ENCODE results near the gene UBC. TPM values are rescaled to one million over a fixed set of nuclear protein-coding genes. Genes with fewer than 3 reads are reported as not detected.
"Not testable (repeated sequence)": the region's sequence is repeated elsewhere in the genome, so short reads cannot be mapped to it uniquely, and the experiment has no call there.

The UBC gene
- total RNA-seq, 1 donor from 2014 or later = 778 TPM

DNA sequence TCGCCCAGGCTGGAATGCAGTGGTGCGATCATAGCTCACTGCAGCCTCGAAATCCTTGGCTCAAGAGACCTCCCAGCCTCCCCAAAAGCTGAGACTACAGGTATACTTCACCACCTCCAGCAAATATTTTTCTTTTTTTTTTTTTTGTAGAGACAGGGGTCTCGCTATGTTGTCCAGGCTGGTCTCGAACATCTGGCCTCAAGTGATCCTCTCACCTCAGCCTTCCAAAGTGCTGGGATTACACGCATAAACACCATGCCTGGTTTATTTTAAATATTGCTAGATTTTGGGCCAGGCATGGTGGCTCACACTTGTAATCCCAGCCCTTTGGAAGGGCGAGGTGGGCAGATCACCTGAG, 26.7 kb upstream of the UBC start:
- Mint-ChIP-seq H3K36me3 (ENCODE audit: low read depth) (peaks cover 17% of the 10 kb centered on the region), H3K4me1 (peaks cover 15% of the 10 kb centered on the region), H3K9me3 (no peaks in the 10 kb centered on the region), H3K27me3 (no peaks in the 10 kb centered on the region), H3K27ac (no peak overlapping the region), H3K4me3 (no peak overlapping the region)
- DNase-seq = no peak
- intact Hi-C loops (cut with micrococcal nuclease) = no loop called here

DNA sequence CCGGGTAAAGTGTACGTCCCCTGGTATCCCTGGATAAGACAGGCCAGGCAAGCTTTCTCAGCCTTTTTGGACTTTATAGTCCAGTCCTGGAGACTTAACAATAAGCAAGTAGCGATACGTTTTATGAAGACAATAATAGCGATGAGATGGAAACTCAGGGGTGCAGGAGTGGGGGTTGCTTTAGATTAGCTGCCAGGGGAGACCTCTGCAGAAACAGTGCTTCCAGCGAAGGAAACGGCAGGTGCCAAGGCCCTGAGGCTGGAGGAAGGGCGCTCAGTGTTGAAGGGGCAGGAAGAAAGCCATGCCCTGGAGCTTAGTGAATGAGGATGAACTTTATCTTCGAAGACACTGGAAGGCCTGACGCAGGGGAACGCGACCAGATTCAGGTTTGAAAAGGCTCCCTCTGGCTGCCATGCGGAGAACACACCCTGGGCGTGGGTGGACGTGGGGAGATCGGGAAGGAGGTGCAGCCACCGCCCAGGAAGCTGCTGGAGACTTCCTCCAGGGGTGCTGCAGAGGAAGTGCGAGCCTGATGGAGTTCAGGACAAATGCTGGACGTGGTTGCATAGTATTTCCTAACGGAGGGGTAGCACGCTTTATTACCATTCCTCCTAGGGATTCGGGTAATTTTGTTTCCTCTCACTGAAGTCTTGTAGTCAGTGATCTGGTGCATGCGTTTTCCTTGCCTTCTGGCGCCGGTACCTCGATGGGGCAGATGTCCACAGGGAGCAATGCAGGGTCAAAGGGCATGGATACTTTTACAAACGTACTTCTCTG, 26.1 kb upstream of the UBC start:
- intact Hi-C loops (cut with micrococcal nuclease) = loop anchor here (1.0 kb wide), 2 partner anchors 34 to 52 kb away; no protein-coding TSS in a partner anchor
- no peak overlapping the region for H3K27ac Mint-ChIP-seq
- H3K36me3 Mint-ChIP-seq (ENCODE audit: low read depth) = peaks cover 16% of the 10 kb centered on the region
- no peaks in the 10 kb centered on the region for H3K9me3 Mint-ChIP-seq
- DNase-seq = peak; percentile 95
- no peak overlapping the region for H3K4me3 Mint-ChIP-seq
- H3K27me3 Mint-ChIP-seq = no peaks in the 10 kb centered on the region
- H3K4me1 Mint-ChIP-seq = peaks cover 17% of the 10 kb centered on the region

DNA sequence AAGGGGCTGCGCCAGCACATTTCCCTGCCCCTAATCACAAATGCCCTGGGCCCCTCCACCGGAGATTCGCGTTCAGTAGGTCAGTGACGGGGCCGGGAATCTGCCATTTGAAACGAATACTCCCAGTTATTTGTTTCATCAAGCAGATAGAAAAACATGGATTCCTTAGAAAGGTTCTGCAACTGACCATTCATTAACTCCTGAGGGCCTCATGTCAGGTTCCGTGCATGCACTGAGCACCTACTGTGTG, 25.6 kb upstream of the UBC start:
- Mint-ChIP-seq H3K36me3 (ENCODE audit: low read depth) (peaks cover 14% of the 10 kb centered on the region), H3K4me3 (no peak overlapping the region), H3K27me3 (no peaks in the 10 kb centered on the region), H3K27ac (no peak overlapping the region), H3K4me1 (peaks cover 17% of the 10 kb centered on the region), H3K9me3 (no peaks in the 10 kb centered on the region)
- intact Hi-C loops (cut with micrococcal nuclease) = loop anchor here (1.0 kb wide), 2 partner anchors 34 to 52 kb away; no protein-coding TSS in a partner anchor
- DNase-seq = no peak

DNA sequence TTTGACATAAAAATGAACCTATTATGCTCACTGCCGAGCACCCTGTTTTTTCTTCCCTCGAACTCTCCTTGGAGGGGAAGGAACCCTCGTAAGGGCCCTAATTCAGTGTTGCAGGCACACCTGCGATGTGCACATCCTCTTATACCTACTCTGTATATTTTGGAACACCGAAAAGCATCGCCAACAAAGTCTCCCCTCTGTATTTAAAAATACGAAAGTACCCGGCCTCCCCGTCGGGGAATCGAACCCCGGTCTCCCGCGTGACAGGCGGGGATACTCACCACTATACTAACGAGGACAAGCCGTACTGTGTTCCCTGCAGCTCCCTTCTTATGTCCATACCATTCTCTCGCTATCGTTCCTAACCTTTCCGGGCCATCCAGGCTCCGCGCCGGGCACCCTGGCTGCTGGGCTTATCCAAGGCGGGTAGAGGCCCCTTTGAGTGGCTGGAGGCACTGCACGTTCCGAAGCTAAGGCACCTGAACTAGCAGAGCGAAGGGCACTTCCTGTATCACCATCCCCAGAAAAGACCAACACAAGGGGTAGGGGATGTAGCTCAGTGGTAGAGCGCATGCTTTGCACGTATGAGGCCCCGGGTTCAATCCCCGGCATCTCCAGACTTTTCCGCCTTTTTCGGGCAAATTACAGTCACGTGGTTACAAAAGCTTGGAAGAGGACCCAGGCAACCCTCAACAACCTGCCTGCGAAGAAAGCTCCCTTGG, 25.1 kb upstream of the UBC start:
- intact Hi-C loops (cut with micrococcal nuclease) = loop anchor here (1.0 to 2.0 kb wide), 5 partner anchors 12 to 53 kb away; partner anchors contain the start of gene UBC
- Mint-ChIP-seq H3K27ac (no peak overlapping the region), H3K9me3 (no peaks in the 10 kb centered on the region), H3K4me1 (peaks cover 17% of the 10 kb centered on the region), H3K27me3 (no peaks in the 10 kb centered on the region), H3K4me3 (no peak overlapping the region), H3K36me3 (ENCODE audit: low read depth) (peaks cover 11% of the 10 kb centered on the region)
- peak; percentile 97 for DNase-seq

DNA sequence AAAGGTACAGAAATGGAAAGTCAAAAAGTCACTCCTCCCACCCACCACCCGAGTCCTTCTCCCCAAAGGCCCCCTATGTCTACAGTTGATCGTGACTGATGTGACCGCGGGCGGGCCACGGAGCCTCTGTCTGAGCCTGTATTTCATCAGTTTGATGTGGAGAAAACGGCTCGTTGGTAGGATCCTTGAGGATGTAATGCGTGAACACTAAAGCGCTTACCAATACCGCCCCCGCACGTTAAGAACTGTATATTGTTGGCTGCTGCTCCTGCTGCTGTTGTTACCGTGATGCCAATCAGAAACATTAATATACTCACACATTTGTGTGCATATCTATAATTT, 24.6 kb upstream of the UBC start:
- H3K9me3 Mint-ChIP-seq = no peaks in the 10 kb centered on the region
- no peaks in the 10 kb centered on the region for H3K27me3 Mint-ChIP-seq
- peaks cover 11% of the 10 kb centered on the region for H3K36me3 Mint-ChIP-seq (ENCODE audit: low read depth)
- intact Hi-C loops (cut with micrococcal nuclease) = loop anchor here (1.0 to 2.0 kb wide), 3 partner anchors 12 to 25 kb away; partner anchors contain the start of gene UBC
- peak; percentile 88 for DNase-seq
- H3K27ac Mint-ChIP-seq = no peak overlapping the region
- no peak overlapping the region for H3K4me3 Mint-ChIP-seq
- peaks cover 17% of the 10 kb centered on the region for H3K4me1 Mint-ChIP-seq

DNA sequence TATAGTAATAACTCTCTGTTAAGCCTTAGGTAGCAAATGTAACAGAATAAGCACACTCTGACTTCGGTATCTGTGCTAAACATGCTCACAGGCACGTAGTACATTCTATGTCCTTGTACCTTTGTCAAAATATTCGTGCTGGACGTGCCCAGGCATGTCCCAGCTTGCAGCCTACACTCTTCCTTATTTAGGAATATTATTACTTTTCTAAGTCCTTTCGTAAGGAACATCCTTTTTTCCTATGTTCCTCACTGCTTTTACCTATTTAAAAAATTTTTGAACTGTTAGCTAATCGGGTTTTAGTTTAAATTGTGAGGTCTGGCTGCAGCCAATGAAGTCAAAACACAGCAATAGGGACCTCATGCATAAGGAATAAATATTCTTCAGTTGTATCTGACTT, 24.1 kb upstream of the UBC start:
- intact Hi-C loops (cut with micrococcal nuclease) = loop anchor here (2.0 kb wide), 1 partner anchor 18 kb away; no protein-coding TSS in a partner anchor
- peak; percentile 69 for DNase-seq
- Mint-ChIP-seq H3K27ac (no peak overlapping the region), H3K4me3 (no peak overlapping the region), H3K9me3 (no peaks in the 10 kb centered on the region), H3K4me1 (peaks cover 17% of the 10 kb centered on the region), H3K27me3 (no peaks in the 10 kb centered on the region), H3K36me3 (ENCODE audit: low read depth) (peaks cover 11% of the 10 kb centered on the region)

DNA sequence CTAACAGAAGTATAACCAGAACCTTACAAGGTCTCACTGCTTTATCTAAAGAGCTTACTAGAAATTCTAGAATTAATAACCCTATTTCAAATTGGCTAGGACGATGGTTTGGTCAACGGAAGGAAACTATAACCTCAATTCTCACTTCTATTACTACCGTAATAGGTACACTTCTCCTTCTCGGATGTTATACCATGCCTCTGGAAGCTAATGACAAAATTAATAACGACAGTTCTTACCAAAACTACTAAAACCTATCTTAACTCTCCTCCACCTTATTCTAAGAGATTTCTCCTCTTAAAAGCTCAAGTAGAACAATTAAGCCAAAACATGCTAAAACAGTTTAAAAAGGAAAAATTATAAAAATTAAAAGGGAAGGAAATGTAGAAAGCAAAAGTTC, 23.7 kb upstream of the UBC start:
- DNase-seq = no peak
- intact Hi-C loops (cut with micrococcal nuclease) = loop anchor here (2.0 kb wide), 1 partner anchor 17 kb away; no protein-coding TSS in a partner anchor
- Mint-ChIP-seq H3K4me3 (no peak overlapping the region), H3K36me3 (ENCODE audit: low read depth) (peaks cover 9% of the 10 kb centered on the region), H3K27me3 (no peaks in the 10 kb centered on the region), H3K9me3 (no peaks in the 10 kb centered on the region), H3K27ac (peak overlapping the region; percentile 87), H3K4me1 (peaks cover 17% of the 10 kb centered on the region)

DNA sequence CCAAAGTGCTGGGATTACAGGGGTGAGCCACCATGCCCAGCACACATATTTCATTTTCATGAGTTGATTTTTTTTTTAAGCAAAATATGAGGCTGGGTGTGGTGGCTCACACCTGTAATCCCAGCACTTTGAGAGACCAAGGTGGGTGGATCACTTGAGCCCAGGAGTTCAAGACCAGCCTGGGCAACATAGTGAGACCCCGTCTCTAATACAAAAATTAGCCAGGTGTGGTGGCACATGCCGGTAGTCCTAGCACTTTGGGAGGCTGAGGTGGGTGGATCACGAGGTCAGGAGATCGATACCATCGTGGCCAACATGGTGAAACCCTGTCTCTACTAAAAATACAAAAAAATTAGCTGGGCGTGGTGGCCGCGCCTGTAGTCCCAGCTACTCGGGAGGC, 17.1 kb upstream of the UBC start:
- H3K36me3 Mint-ChIP-seq (ENCODE audit: low read depth) = peaks cover 11% of the 10 kb centered on the region
- H3K27ac Mint-ChIP-seq; intact Hi-C loops (cut with micrococcal nuclease); H3K4me3 Mint-ChIP-seq; H3K9me3 Mint-ChIP-seq; DNase-seq; H3K27me3 Mint-ChIP-seq: not testable (repeated sequence)
- H3K4me1 Mint-ChIP-seq = peaks cover 27% of the 10 kb centered on the region

DNA sequence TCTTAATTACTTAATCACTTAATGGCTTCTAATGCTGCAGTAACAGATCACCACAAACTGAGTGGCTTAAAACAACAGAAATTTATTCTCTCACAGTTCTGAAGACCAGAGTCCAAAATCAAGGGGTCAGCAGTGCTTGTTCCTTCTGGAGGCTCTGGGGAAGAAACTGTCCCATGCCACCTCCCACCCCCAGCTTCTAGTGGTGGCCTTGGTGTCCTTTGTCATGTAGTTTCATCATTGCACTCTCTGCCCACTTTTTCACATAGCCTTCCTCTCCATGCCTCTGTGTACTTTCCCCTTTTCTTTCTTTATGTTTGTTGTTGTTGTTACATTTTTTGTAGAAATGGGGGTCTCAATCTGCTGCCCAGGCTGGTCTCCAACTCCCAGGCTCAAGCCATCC, 16.1 kb upstream of the UBC start:
- peaks cover 27% of the 10 kb centered on the region for H3K4me1 Mint-ChIP-seq
- peaks cover 8% of the 10 kb centered on the region for H3K36me3 Mint-ChIP-seq (ENCODE audit: low read depth)
- peaks cover 2% of the 10 kb centered on the region for H3K27me3 Mint-ChIP-seq
- H3K4me3 Mint-ChIP-seq = peak overlapping the region; percentile 19
- no peak overlapping the region for H3K27ac Mint-ChIP-seq
- intact Hi-C loops (cut with micrococcal nuclease) = no loop called here
- H3K9me3 Mint-ChIP-seq = no peaks in the 10 kb centered on the region
- DNase-seq = no peak

DNA sequence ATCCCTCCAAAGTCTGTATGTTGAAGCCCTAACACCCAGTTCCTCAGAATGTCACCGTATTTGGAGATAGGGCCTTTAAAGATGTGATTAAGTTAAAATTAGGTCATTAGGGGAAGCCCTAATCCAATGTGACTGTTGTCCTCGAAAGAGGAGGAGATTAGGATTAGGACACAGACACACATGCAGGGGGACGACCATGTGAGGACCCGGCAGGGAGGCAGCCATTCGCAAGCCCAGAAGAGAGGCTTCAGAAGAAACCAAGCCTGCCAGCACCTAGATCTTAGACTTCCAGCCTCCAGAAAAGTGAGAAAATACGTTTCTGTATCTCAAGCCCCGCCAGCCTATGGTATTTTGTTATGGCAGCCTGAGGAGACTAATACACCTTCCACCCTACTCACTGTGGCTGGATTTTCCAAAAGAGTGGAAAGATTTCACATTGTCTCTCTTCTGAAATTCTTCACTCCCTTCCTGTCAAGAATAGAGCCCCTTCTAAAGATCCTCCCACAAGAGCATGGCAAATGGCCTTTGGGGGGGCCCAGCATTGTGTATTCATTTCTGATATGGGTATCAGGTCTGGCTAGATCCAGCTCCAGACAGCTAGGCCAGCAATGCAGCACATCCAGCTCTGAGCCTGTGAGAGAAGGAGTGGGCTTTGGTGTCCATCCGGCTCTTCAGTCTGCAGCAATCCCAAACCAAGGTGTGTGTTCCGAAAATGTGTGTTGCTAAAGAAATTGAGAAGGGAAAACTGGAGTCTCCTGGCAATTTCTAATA, 15.4 kb upstream of the UBC start:
- Mint-ChIP-seq H3K36me3 (ENCODE audit: low read depth) (peaks cover 8% of the 10 kb centered on the region), H3K27ac (peak overlapping the region; percentile 97), H3K4me1 (peaks cover 27% of the 10 kb centered on the region), H3K27me3 (peaks cover 2% of the 10 kb centered on the region), H3K4me3 (peak overlapping the region; percentile 84), H3K9me3 (no peaks in the 10 kb centered on the region)
- intact Hi-C loops (cut with micrococcal nuclease) = loop anchor here (5.0 to 10.0 kb wide), 3 partner anchors 475 to 1493 kb away; partner anchors contain the start of genes ATP6V0A2 and RILPL2
- DNase-seq = no peak

DNA sequence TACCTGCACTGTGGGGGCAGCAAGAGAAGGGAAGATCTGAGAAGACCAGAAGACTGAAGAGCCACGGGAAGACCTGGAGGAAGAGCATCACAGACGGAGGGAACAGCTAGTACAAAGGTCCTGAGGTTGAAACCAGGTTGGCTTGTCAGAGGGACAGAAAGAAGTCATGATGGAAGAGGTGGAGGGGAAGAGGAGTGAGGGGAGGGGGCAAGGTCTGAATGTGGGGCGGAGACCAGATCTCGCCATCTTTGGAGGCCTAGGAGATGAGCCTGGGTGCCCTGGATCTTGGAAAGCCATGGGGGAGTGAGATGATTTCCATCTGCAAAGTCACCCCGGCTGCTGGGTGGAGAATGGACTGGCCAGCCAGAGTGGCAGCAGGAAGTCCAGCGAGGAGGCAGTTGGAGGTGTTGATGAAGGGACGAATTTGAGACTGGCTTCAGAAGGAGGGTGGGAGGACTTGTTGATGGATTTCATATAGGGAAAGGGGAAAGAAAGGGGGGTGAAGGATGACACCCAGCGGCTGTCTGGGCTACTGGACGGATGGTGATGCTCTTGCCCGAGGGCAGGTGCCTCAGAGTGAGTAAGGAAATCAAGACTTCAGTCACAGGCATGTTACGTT, 14.6 kb upstream of the UBC start:
- Mint-ChIP-seq H3K36me3 (ENCODE audit: low read depth) (peaks cover 8% of the 10 kb centered on the region), H3K27me3 (peaks cover 2% of the 10 kb centered on the region), H3K4me1 (peaks cover 27% of the 10 kb centered on the region), H3K27ac (peak overlapping the region; percentile 97), H3K4me3 (peak overlapping the region; percentile 84), H3K9me3 (no peaks in the 10 kb centered on the region)
- DNase-seq = no peak
- intact Hi-C loops (cut with micrococcal nuclease) = loop anchor here (1.0 to 10.0 kb wide), 4 partner anchors 23 to 1492 kb away; partner anchors contain the start of genes ATP6V0A2 and RILPL2

DNA sequence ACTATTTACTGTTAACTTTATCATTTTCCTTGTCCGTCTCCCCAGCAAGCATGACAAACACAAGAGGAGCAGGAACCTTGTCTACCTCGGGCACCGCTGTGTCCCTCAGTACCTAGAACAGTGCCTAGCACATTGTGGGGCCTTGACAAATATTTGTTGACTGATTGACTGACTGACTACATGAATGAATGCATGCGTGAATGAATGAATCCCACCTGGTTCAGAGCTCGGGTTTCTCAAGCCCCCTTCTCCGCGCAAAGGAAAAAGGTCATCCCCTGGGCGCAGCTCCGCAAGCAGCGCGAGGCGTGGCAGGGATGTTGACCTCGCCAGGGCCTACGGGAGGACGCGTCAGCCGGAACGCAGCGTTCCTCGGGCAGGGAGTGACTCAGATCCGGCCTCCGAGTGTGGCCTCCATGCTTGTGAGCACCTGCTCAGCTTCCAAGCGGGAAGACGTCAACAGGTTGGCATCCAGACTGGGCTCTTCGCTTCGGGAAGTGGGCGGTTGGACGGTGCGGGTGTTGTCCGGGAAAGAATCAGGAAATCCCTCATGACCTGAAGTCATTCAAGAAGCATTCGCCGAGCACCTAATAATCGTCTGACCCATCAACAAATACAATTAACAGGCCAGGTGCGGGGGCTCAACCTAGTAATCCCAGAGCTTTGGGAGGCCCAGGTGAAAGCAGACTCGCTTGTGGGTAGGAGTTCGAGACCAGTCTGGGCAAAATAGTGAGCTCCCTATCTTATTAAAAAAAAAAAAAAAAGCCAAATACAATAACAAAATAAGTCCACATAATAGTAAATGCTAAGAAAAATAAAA, 13.9 kb upstream of the UBC start:
- H3K4me1 Mint-ChIP-seq = peaks cover 27% of the 10 kb centered on the region
- H3K27me3 Mint-ChIP-seq = peaks cover 2% of the 10 kb centered on the region

More for the DNA sequence above, 13.9 kb upstream of the UBC start:
- peaks cover 8% of the 10 kb centered on the region for H3K36me3 Mint-ChIP-seq (ENCODE audit: low read depth)
- H3K4me3 Mint-ChIP-seq = peak overlapping the region; percentile 84
- H3K27ac Mint-ChIP-seq = peak overlapping the region; percentile 97
- intact Hi-C loops (cut with micrococcal nuclease) = loop anchor here (1.0 to 10.0 kb wide), 4 partner anchors 22 to 1491 kb away; partner anchors contain the start of genes ATP6V0A2 and RILPL2
- peak; percentile 79 for DNase-seq
- H3K9me3 Mint-ChIP-seq = no peaks in the 10 kb centered on the region
